Gastroesophageal sphincter (tissue), 3 donors: Measurements from ENCODE around the gene MAP7D3.

Experiments used
- EP300 ChIP-seq: sonication (generic); formaldehyde crosslinking; IDR thresholded peaks from one replicate; pipeline ENCODE4 v1.6.1; 2017; ENCODE audit warnings: antibody characterized with exemption, mild to moderate bottlenecking
- POLR2A ChIP-seq, 2 donors: fragments of 450-650 bp; IDR thresholded peaks; one replicate each; pipeline ENCODE4 v1.6.1; 2017; ENCODE audit warnings: antibody characterized with exemption in 2 of 2, mild to moderate bottlenecking in 2 of 2, moderate library complexity in 1 of 2
- TF ChIP-seq, protein P1 (sequence below), 4 experiments: fragments of 200-600 bp in 2 of 4; fragments of 450-650 bp in 2 of 4; sonication (generic) in 1 of 4; IDR thresholded peaks; one replicate each; pipeline ENCODE4 v1.5.1; 2017 to 2019; ENCODE audit warnings: antibody characterized with exemption in 4 of 4, mild to moderate bottlenecking in 2 of 4, moderate library complexity in 2 of 4

DNA sequence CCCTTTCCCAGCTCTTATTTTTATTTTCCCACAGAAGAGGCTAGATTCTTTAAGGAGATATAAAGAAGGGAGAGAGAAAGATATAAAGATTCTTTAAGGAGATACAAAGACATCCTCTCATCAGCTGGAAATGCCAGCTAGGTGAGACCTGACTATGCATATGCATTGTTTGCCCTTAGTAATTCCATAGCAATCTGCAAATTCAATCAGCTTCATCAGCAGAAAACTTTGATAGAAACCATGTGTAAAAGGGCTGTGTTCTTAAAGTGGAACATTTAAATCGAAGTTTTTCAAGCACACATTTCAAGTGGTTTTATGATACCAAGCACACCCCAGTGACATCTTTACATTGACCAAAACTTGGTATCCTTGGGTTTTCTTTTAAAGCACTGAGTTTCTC is 79.8 kb downstream of the MAP7D3 start:
- TF ChIP-seq EP300 = no peak
- TF ChIP-seq, protein P1, sequence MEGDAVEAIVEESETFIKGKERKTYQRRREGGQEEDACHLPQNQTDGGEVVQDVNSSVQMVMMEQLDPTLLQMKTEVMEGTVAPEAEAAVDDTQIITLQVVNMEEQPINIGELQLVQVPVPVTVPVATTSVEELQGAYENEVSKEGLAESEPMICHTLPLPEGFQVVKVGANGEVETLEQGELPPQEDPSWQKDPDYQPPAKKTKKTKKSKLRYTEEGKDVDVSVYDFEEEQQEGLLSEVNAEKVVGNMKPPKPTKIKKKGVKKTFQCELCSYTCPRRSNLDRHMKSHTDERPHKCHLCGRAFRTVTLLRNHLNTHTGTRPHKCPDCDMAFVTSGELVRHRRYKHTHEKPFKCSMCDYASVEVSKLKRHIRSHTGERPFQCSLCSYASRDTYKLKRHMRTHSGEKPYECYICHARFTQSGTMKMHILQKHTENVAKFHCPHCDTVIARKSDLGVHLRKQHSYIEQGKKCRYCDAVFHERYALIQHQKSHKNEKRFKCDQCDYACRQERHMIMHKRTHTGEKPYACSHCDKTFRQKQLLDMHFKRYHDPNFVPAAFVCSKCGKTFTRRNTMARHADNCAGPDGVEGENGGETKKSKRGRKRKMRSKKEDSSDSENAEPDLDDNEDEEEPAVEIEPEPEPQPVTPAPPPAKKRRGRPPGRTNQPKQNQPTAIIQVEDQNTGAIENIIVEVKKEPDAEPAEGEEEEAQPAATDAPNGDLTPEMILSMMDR (IDR thresholded peaks at IDR 0.05) = no peak
- no peak for TF ChIP-seq POLR2A (IDR thresholded peaks at IDR 0.05)
